T-cell (primary cell): ENCODE data around the gene RAET1G. TPM values are rescaled to one million over a fixed set of nuclear protein-coding genes. Genes with fewer than 3 reads are reported as not detected.

Source experiments
- total RNA-seq, 35 experiments: library from RNA in 6 of 35; stranded (reverse) in 6 of 35; fragments of 120-200 nt in 1 of 35; gene quantifications; one replicate each; pipeline versions ENCODE4 v1.2.1 to v1.2.4 and lab custom pipeline; 2013 to 2026

RAET1G gene
- total RNA-seq, 5 donors from 2014 or later (not counting 1 experiment from before 2014, with no cell fraction given), result not detected

Other genes with a start within 250 kb of the RAET1G start
- gene LATS1, start 205.0 kb downstream of the RAET1G start, total RNA-seq, result 10 to 100 TPM; 38.0 to 43.3 (median 39.2) TPM
- gene NUP43, start 176.6 kb downstream of the RAET1G start, total RNA-seq, result 10 to 100 TPM; 14.6 to 53.5 (median 46.0) TPM
- 10 to 100 TPM; 33.9 to 63.1 (median 53.1) TPM for gene PCMT1, start 173.4 kb downstream of the RAET1G start, total RNA-seq
- gene LRP11, start 58.8 kb downstream of the RAET1G start, total RNA-seq, result 1 to 10 TPM in 4 of 5 donors, not detected in 1; 2.1 to 4.3 (median 2.7) TPM
- not detected for gene RAET1E, start 25.0 kb downstream of the RAET1G start, total RNA-seq
- gene ULBP2, start 18.9 kb upstream of the RAET1G start, total RNA-seq, result 1 to 10 TPM in 2 of 5 donors, under 1 TPM in 1, not detected in 2; 0.20 to 3.9 (median 1.6) TPM
- under 1 TPM in 4 of 5 donors, not detected in 1; 0.13 to 0.23 (median 0.14) TPM for gene ULBP1, start 40.8 kb upstream of the RAET1G start, total RNA-seq
- gene RAET1L, start 102.4 kb upstream of the RAET1G start, total RNA-seq, result not detected
- 1 to 10 TPM in 2 of 5 donors, under 1 TPM in 3; 0.35 to 1.3 (median 0.79) TPM for gene ULBP3, start 146.0 kb upstream of the RAET1G start, total RNA-seq
- not detected for gene PPP1R14C, start 219.9 kb upstream of the RAET1G start, total RNA-seq